Stimulated activated CD4-positive, alpha-beta T cell treated with anti-CD3 and anti-CD28 coated beads, Interleukin-15, amount 100 ng/mL, for 1 hour (primary cell): ENCODE measurements around the gene SNPH.

Experiments used
- DNase-seq, 2 donors: peaks; one replicate each; pipeline ENCODE4 v3.0.0-alpha.2; 2020; ENCODE audit warnings: low read depth in 1 of 2, low spot score in 1 of 2

SNPH gene

GRCh38 chr20:1263853-1264252 is 2.2 kb upstream of the SNPH start:
- no peak for DNase-seq

- no peak for DNase-seq
These were observed 1.4 kb upstream of the SNPH start for GRCh38 chr20:1264727-1265126.

- no peak for DNase-seq
These were observed 723 bp upstream of the SNPH start for GRCh38 chr20:1265226-1265915.

DNA sequence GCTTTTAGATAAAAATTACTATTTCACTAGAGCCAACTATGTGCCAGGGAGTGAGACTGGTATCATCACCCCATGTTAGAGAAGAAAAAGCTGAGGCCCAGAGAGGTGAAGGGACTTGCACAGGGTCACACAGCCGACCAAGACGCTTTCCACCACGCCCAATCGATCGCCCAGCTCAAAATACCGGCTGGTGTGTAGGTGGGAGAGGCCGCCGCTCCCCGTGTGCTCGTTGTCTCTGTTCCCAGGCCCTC is 253 bp upstream of the SNPH start:
- DNase-seq = no peak

- DNase-seq = no peak
These were observed 1.1 kb downstream of the SNPH start for GRCh38 chr20:1267161-1267560.

DNA sequence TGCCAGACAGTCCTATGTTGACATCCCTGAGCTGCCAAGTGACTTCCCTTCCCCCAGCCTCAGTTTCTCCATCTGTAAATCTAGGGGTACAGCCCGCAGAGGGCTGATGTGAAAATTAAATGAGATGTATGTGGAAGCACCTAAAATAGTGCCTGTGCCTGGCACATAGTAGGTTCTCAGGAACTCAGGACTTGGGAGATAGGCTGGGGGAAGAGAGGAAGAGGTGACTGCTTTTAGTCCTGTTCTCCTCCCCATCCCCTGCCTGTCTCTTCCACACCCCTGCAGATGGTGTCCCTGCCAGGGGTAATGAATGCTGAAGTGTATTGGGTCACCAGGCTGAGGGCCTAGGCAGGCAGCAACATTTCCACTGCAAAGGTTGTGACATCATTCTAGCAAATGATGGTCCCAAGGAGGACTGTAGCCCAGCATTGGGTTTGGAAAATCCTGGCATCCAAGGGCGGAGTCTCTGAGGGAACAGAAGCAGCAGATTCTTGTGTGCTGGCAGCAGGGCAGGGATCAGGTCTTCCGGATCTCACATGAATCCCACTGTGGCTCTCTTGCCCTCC is 1.8 kb downstream of the SNPH start:
- DNase-seq = no peak

DNA sequence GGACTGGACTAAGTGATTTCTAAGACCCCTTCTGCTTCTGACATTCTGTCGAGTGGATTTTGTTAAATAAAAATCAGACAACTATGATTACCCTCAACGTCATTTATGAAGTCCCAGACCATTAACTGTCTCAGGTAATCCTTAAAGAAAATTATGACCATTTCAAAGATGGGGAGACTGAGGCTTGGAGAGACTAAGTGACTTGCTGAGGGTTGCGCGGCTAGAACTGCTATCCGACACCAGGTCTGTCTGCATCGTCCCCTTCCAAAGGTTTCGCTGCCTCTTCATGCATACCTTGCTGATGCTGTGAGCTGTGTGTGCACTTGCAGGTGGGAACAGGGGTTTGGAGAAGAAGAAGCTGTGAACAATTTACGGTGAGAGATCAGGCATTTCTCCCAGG is 3.1 kb downstream of the SNPH start:
- DNase-seq = no peak

GRCh38 chr20:1269850-1270249 is 3.8 kb downstream of the SNPH start:
- DNase-seq = no peak

DNA sequence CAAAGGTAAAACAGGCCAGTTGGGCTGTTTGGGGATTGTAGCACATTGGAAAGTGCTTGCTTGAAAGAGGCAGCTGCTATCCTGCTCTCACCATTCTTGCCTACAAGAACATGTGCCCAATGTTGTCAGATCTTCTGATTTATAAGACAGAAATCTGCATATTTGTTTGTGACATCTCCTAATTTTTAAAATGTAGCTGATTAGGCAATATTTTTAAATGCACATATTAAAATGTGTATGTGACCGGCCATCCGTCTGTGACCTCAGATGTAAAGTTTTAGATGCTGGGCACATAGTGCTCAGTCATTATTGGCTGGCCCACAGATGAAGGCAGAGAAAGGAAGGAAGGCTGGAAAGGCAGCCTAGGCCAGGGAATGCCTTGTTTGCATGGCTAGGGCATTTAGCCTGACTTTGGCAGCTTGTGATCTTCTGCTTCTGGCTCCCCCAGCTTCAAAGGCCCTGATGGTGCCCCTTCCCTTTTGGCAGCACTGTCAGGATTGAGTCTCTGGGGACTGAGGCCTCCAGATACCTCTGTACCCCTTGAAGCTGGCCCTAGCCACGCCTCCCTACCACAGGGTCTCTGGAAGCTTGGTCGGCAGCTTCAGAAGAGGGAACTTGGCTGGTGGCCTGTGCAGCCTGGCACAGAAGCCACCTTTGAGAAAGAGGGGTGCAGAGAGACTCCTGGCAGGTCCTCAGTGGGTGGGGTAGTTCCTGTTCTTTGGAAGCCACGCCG is 6.4 kb downstream of the SNPH start:
- DNase-seq = no peak

GRCh38 chr20:1273366-1273765 is 7.3 kb downstream of the SNPH start:
- no peak for DNase-seq

- DNase-seq = no peak
These were observed 8.6 kb downstream of the SNPH start for GRCh38 chr20:1274485-1275311.

DNA sequence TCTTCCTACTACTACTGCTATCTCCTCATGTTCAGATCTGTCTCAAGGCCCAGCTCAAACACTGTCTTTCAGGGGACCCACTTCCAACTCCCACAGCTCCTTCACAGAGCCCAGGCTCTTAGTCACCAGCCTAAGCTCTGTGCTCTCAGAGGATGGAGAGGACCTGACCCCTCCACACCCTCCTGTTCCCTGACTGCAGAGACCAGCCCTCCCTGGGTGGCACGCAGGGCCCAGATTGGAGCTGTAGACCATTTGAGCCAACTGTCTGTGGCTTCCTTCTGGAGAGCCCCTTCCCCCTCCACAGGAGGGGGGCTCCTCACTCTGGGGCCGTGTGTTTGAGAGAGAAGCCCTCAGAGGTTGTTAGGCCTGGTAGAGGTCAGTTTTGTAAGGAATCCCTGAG is 9.8 kb downstream of the SNPH start:
- no peak for DNase-seq

- no peak for DNase-seq
These were observed 11.6 kb downstream of the SNPH start for GRCh38 chr20:1277529-1278322.

GRCh38 chr20:1278993-1279392 is 12.9 kb downstream of the SNPH start:
- no peak for DNase-seq

DNA sequence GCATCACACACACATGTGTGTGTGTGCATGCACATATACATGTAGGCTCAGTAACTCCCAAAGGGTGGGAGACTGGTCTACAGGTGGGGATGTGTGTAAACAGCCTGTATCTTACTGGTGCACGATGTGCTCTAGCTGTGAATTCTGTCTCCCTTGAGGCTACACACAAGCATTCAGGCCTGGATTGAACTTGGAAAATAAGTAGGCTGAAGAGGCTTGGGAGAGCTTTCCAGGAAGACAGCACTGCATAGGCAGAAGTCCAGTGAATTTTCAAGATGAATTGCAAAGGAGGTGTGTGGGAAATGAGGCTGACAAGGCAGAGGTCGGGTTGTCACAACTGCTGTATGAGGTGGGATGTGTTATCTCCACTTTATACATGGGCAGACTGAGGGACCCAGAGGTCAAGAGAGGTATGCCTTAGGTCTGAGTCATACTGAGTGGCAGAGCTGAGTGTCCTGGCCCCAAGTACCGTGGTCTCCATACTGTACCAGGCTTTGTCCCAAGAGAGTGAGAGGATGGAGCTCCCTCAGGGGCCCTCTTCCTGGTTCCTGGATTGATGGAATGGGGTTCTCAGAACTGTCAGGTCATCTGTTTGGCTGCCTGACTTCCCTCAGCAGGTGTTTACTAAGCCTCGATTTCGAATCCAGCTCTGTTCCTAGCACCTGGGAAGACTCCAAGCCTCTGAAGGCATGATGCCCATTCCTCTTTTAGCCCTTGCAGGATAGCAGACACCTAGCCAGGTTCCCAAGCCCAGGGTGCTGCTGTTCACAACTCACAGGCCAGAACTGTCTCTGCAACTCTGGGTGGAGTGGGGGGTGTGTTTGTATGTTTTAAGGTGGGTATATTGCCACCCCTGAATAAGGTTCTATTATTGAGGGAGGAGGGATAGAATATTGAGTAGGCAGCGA is 14.4 kb downstream of the SNPH start:
- no peak for DNase-seq

GRCh38 chr20:1281279-1282057 is 15.4 kb downstream of the SNPH start:
- no peak for DNase-seq

DNA sequence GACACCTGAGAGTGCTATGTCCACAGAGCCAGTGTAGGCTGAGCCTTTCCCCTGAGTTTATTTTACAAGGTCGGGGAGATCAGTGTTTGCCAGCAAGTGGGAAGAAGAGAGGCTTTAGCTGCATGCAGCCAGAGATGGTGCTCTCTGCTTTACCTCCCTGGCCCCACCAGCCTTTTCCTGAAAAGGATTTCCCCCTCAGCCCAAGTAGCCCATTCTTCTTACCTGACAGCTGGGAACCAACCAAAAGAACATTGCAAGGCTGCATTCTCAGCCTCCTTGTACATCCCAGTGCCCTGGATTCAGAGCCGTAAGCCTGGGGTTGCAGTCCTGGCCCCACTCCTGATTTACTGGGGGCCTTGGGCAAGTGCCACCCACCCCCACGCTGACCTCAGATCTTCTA is 16.9 kb downstream of the SNPH start:
- no peak for DNase-seq

DNA sequence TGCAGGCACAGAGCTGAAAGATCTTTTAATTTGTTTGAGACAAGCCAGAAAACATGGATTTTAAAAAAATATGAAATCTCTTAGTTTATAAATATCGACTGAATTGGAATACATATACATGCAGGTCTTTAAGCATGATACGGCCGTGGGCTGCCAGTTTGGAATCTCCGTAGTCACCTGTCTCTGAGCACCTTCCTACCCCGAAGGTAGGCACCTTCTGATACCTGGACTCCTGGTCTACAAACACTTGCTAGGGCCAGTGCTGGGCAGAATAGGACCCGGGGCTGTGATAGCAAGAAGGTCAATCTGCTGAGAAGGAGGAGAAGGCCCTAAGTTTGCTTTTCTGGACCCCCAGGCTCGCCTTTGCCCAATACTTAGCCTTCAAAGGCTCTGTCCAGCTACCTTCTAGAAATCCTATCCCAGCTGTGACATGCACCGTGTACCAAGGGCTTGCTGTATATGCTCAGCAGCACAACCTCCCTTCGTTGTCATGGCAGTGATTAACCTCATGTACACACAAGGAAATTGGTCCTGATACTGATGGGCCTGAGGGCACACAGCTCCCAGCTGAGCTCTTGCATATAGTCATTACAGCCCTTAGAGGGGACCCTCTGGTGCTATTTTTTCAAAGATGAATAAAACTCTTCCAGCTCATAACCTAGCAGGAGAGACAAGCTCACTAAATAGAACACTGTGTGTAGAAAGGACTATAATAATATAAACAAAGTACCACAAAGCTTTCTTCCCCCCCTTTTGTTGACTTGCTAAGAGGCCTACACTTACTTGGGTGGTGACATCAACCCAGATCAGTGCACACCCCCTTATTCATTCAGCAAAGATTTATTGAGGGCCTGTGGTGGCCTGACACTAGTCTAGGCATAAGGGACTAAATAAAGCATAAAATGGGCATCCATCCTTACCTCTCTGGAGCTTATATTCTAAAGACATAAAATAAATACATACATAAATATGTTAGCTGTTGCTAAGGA is 17.7 kb downstream of the SNPH start:
- DNase-seq = no peak
